Ishikawa (cell line): ENCODE measurements around the gene SNAP23.

Experiments
- CEBPB ChIP-seq: IDR thresholded peaks from 2 replicates; pipeline ENCODE4 v1.6.1; 2012
- CREB1 ChIP-seq: IDR thresholded peaks from 2 replicates; pipeline ENCODE4 v1.6.1; 2012; ENCODE audit warnings: low read depth
- EGR1 ChIP-seq: IDR thresholded peaks from 2 replicates; pipeline ENCODE4 v1.6.1; 2012
- EP300 ChIP-seq: IDR thresholded peaks from 2 replicates; pipeline ENCODE4 v1.6.1; 2012; ENCODE audit warnings: borderline replicate concordance
- FOXM1 ChIP-seq: IDR thresholded peaks from 2 replicates; pipeline ENCODE4 v1.6.1; 2012; ENCODE audit warnings: low read depth, borderline replicate concordance
- NFIC ChIP-seq: IDR thresholded peaks from 2 replicates; pipeline ENCODE4 v1.6.1; 2012
- RAD21 ChIP-seq: IDR thresholded peaks from 2 replicates; pipeline ENCODE4 v1.6.1; 2012; ENCODE audit warnings: low read depth
- REST ChIP-seq: IDR thresholded peaks from 2 replicates; pipeline ENCODE4 v1.6.1; 2012; ENCODE audit warnings: low read depth, mild to moderate bottlenecking
- TAF1 ChIP-seq: IDR thresholded peaks from 2 replicates; pipeline ENCODE4 v1.6.1; 2012; ENCODE audit warnings: low read depth, mild to moderate bottlenecking
- TCF12 ChIP-seq: IDR thresholded peaks from 2 replicates; pipeline ENCODE4 v1.6.1; 2012; ENCODE audit warnings: low read depth
- TEAD4 ChIP-seq: IDR thresholded peaks from 2 replicates; pipeline ENCODE4 v1.6.1; 2012
- YY1 ChIP-seq: IDR thresholded peaks from 2 replicates; pipeline ENCODE4 v1.6.1; 2012; ENCODE audit warnings: low read depth
- ZBTB7A ChIP-seq: IDR thresholded peaks from 2 replicates; pipeline ENCODE4 v1.6.1; 2012; ENCODE audit warnings: low read depth
- TF ChIP-seq, protein P1 (sequence below): IDR thresholded peaks from 2 replicates; pipeline ENCODE4 v1.6.1; 2012
- TF ChIP-seq, protein P2 (sequence below): IDR thresholded peaks from 2 replicates; pipeline ENCODE4 v1.6.1; 2012

SNAP23 gene

DNA sequence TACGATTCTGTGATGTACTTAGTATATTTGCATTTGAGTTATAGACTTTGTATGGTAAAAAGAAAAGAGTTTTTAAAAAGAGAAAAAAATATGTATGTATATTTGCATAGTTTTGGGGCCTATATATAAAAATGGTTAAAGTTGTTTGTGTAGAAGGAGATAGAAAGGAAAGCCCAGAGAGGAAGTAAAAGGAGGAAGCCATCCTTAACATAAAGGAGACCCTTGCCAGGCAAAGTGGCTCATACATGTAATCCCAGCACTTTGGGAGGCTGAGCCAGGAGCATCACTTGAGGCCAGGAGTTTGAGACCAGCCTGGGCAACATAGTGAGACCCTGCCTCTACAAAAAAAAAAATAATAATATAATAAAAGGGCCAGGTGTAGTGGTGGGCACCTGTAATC is 8.4 kb downstream of the SNAP23 start:
- TF ChIP-seq TAF1, result no peak
- TF ChIP-seq YY1, result no peak
- TF ChIP-seq RAD21, result no peak
- TF ChIP-seq TCF12, result no peak
- TF ChIP-seq, protein P1, sequence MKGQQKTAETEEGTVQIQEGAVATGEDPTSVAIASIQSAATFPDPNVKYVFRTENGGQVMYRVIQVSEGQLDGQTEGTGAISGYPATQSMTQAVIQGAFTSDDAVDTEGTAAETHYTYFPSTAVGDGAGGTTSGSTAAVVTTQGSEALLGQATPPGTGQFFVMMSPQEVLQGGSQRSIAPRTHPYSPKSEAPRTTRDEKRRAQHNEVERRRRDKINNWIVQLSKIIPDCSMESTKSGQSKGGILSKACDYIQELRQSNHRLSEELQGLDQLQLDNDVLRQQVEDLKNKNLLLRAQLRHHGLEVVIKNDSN, result no peak
- no peak for TF ChIP-seq CREB1
- no peak for TF ChIP-seq TEAD4

- TF ChIP-seq ZBTB7A (no peak), REST (no peak), TAF1 (no peak)
Measured at GRCh38 chr15:42504631-42505030, 9.2 kb downstream of the SNAP23 start.

DNA sequence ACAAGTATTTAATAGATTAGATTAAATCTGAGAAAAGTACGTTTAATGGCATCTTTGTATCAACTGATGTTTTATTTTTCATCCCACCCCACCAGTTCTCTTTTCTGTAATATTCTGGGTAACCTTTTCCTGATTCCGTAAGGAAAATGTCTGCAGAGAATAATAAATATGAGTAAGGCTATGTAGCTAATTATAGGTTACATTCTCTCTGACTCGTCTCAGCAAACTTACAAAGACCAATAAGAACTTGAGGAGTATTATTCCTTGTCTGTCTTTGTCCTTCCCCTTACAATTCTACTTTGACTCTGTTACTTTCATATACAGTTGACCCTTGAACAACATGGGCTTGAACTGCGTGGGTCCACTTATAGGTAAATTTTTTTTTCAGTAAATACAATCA is 12.1 kb downstream of the SNAP23 start:
- TF ChIP-seq, protein P2, sequence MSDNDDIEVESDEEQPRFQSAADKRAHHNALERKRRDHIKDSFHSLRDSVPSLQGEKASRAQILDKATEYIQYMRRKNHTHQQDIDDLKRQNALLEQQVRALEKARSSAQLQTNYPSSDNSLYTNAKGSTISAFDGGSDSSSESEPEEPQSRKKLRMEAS, result no peak
- no peak for TF ChIP-seq CEBPB
- no peak for TF ChIP-seq REST
- TF ChIP-seq CREB1, result no peak
- TF ChIP-seq NFIC, result no peak
- no peak for TF ChIP-seq ZBTB7A
- no peak for TF ChIP-seq YY1
- TF ChIP-seq TEAD4, result no peak

DNA sequence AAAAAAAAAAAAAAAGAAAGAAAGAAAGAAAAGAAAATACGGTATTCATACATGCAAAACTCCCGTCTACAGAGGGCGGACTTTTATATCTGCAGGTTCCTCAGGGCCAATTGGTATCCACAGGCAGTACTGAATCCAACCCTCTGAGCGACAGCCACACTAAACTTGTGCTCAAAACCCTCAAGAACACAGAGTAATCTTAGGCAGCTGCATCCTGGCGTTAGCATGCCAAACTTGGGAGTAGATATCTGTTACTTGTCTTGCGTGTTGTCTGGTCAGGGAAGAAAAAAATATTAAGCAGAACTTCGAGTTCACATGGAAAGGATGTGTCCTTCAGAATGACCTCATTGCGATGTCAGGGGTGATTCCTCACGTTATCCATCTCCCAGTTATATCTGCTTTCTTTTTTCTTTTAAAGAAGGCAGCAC is 12.8 kb downstream of the SNAP23 start:
- TF ChIP-seq TEAD4 (no peak), EGR1 (no peak)

GRCh38 chr15:42510258-42511006 is 15.0 kb downstream of the SNAP23 start:
- TF ChIP-seq CEBPB (no peak), YY1 (no peak), TCF12 (no peak), TAF1 (no peak), RAD21 (no peak), FOXM1 (no peak), EP300 (no peak), CREB1 (no peak), ZBTB7A (no peak), NFIC (no peak), TEAD4 (no peak), REST (no peak), EGR1 (no peak)
- TF ChIP-seq, protein P1, result no peak
- TF ChIP-seq, protein P2, result no peak
